OCI-LY1 (cell line): ENCODE results near the gene OGFOD1.

Experiments
- H2AFZ ChIP-seq: fragments of 200-600 bp; sonication (generic), shearing (Covaris generic); 2 replicates; pipeline ENCODE4 v1.6.0; 2014; ENCODE audit warnings: antibody characterized with exemption, mild to moderate bottlenecking, low read length
- H3F3A ChIP-seq: fragments of 200-600 bp; sonication (generic), shearing (Covaris generic); 2 replicates; pipeline ENCODE4 v1.6.0; 2014; ENCODE audit warnings: mild to moderate bottlenecking, antibody characterized with exemption, low read length, moderate library complexity; ENCODE audit not compliant: insufficient read depth
- H3K27ac ChIP-seq: fragments of 200-600 bp; sonication (generic); 2 replicates; pipeline ENCODE4 v1.5.1; 2014; ENCODE audit warnings: low read length, mixed run types, mild to moderate bottlenecking, low read depth; ENCODE audit not compliant: poor library complexity, severe bottlenecking
- H3K27me3 ChIP-seq: fragments of 200-600 bp; sonication (generic); 2 replicates; pipeline ENCODE4 v1.6.0; 2014; ENCODE audit warnings: antibody characterized with exemption, mild to moderate bottlenecking, low read length, moderate library complexity; ENCODE audit not compliant: insufficient read depth
- H3K36me3 ChIP-seq: fragments of 200-600 bp; sonication (generic); 2 replicates; pipeline ENCODE4 v1.6.1; 2014; ENCODE audit warnings: mild to moderate bottlenecking, antibody characterized with exemption, low read length, moderate library complexity, mixed read lengths; ENCODE audit not compliant: insufficient read depth
- H3K4me1 ChIP-seq: fragments of 200-600 bp; sonication (generic); 2 replicates; pipeline ENCODE4 v1.5.1; 2014; ENCODE audit warnings: mild to moderate bottlenecking, low read length, moderate library complexity; ENCODE audit not compliant: insufficient read depth, severe bottlenecking
- H3K4me2 ChIP-seq: fragments of 200-600 bp; sonication (generic), shearing (Covaris generic); 2 replicates; pipeline ENCODE4 v1.6.1; 2014; ENCODE audit warnings: low read length
- H3K4me3 ChIP-seq: fragments of 200-600 bp; sonication (generic); 2 replicates; pipeline ENCODE4 v1.5.1; 2014; ENCODE audit warnings: low read length, low read depth, mild to moderate bottlenecking, mixed read lengths; ENCODE audit not compliant: poor library complexity, severe bottlenecking
- H3K79me2 ChIP-seq: fragments of 200-600 bp; shearing (Covaris generic); 2 replicates; pipeline ENCODE4 v1.6.1; 2016; ENCODE audit warnings: mixed run types, low read length, mixed read lengths; ENCODE audit not compliant: insufficient read depth
- H3K9ac ChIP-seq: fragments of 200-600 bp; sonication (generic), shearing (Covaris generic); 2 replicates; pipeline ENCODE4 v1.6.1; 2014; ENCODE audit warnings: mild to moderate bottlenecking, low read length, mixed read lengths
- H3K9me2 ChIP-seq: fragments of 200-600 bp; sonication (generic), shearing (Covaris generic); 2 replicates; pipeline ENCODE4 v1.6.1; 2014; ENCODE audit warnings: low read depth, mild to moderate bottlenecking, low read length, mixed read lengths
- H3K9me3 ChIP-seq: fragments of 200-600 bp; shearing (Covaris generic); 2 replicates; pipeline ENCODE4 v1.6.1; 2014; ENCODE audit warnings: low read length, mixed read lengths
- H4K20me1 ChIP-seq: fragments of 200-600 bp; sonication (generic), shearing (Covaris generic); 2 replicates; pipeline ENCODE4 v1.6.0; 2016; ENCODE audit warnings: mild to moderate bottlenecking, low read length; ENCODE audit not compliant: insufficient read depth
- EZH2 ChIP-seq: fragments of 200-600 bp; sonication (generic), shearing (Covaris generic); IDR thresholded peaks from 2 replicates; pipeline ENCODE4 v1.8.0; 2017; ENCODE audit warnings: borderline replicate concordance, mixed run types, mild to moderate bottlenecking, antibody characterized with exemption, low read length, moderate library complexity, mixed read lengths
- TF ChIP-seq, protein P1 (sequence below): fragments of 200-600 bp; sonication (generic), shearing (Covaris generic); IDR thresholded peaks from 2 replicates; pipeline ENCODE4 v1.5.1; 2017; ENCODE audit warnings: mild to moderate bottlenecking, antibody characterized with exemption, low read length, moderate library complexity, mixed read lengths

The OGFOD1 gene

GRCh38 chr16:56425439-56425832 is 25.9 kb upstream of the OGFOD1 start, which contains the start of gene AMFR:
TSS of gene AMFR (minus strand) at chr16:56425545. CDS start at chr16:56425327, 218 bp downstream.
- peak within 1 kb of the TSS; percentile 90 for H3K27ac ChIP-seq

GRCh38 chr16:56426585-56426984 is 24.8 kb upstream of the OGFOD1 start:
- TF ChIP-seq, protein P1, sequence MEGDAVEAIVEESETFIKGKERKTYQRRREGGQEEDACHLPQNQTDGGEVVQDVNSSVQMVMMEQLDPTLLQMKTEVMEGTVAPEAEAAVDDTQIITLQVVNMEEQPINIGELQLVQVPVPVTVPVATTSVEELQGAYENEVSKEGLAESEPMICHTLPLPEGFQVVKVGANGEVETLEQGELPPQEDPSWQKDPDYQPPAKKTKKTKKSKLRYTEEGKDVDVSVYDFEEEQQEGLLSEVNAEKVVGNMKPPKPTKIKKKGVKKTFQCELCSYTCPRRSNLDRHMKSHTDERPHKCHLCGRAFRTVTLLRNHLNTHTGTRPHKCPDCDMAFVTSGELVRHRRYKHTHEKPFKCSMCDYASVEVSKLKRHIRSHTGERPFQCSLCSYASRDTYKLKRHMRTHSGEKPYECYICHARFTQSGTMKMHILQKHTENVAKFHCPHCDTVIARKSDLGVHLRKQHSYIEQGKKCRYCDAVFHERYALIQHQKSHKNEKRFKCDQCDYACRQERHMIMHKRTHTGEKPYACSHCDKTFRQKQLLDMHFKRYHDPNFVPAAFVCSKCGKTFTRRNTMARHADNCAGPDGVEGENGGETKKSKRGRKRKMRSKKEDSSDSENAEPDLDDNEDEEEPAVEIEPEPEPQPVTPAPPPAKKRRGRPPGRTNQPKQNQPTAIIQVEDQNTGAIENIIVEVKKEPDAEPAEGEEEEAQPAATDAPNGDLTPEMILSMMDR, result no peak
- TF ChIP-seq EZH2, result no peak
- Histone ChIP-seq H3K9me2 (no peaks in the 10 kb centered on the region), H3K27me3 (no peaks in the 10 kb centered on the region), H4K20me1 (no peaks in the 10 kb centered on the region), H3K27ac (peak overlapping the region; percentile 43), H3K36me3 (peaks cover 31% of the 10 kb centered on the region; the same call in 1 of the 2 replicates), H3K79me2 (peaks cover 30% of the 10 kb centered on the region), H3K4me2 (no peak overlapping the region), H3K9me3 (no peaks in the 10 kb centered on the region), H2AFZ (no peak overlapping the region), H3K4me1 (peaks cover 29% of the 10 kb centered on the region), H3K4me3 (no peak overlapping the region), H3K9ac (no peak overlapping the region; the same call in 1 of the 2 replicates), H3F3A (no peaks in the 10 kb centered on the region; the same call in 1 of the 2 replicates)

More at GRCh38 chr16:56425439-56425832, 25.9 kb upstream of the OGFOD1 start, which contains the start of gene AMFR:
- Histone ChIP-seq H3K9ac (peak within 1 kb of the TSS; percentile 86), H4K20me1 (no peaks in the 10 kb centered on the region), H3K4me1 (peaks cover 41% of the 10 kb centered on the region), H3K9me3 (no peaks in the 10 kb centered on the region), H3K27me3 (no peaks in the 10 kb centered on the region), H3K79me2 (peaks cover 41% of the 10 kb centered on the region), H3K4me3 (peak within 1 kb of the TSS; percentile 91), H2AFZ (no peak within 1 kb of the TSS), H3K4me2 (peak within 1 kb of the TSS; percentile 85), H3F3A (no peaks in the 10 kb centered on the region; the same call in 1 of the 2 replicates), H3K36me3 (peaks cover 19% of the 10 kb centered on the region; the same call in 1 of the 2 replicates), H3K9me2 (no peaks in the 10 kb centered on the region)
- TF ChIP-seq EZH2, result no peak
- TF ChIP-seq, protein P1, result no peak; the same call in 1 of the 2 replicates

- no peaks in the 10 kb centered on the region for H3K9me3 ChIP-seq
- peaks cover 45% of the 10 kb centered on the region for H3K36me3 ChIP-seq
- H3K27ac ChIP-seq, result no peak overlapping the region
- no peaks in the 10 kb centered on the region for H4K20me1 ChIP-seq
- no peak overlapping the region for H3K4me2 ChIP-seq
- no peak overlapping the region for H2AFZ ChIP-seq
- no peaks in the 10 kb centered on the region for H3K9me2 ChIP-seq
- peaks cover 15% of the 10 kb centered on the region for H3K79me2 ChIP-seq
- H3K27me3 ChIP-seq, result no peaks in the 10 kb centered on the region
- H3K4me3 ChIP-seq, result no peak overlapping the region
- TF ChIP-seq EZH2, result no peak
- TF ChIP-seq, protein P1, result no peak
- H3K4me1 ChIP-seq, result peaks cover 14% of the 10 kb centered on the region
- no peaks in the 10 kb centered on the region; the same call in 1 of the 2 replicates for H3F3A ChIP-seq
- no peak overlapping the region for H3K9ac ChIP-seq
Measured at GRCh38 chr16:56428091-56428490, 23.3 kb upstream of the OGFOD1 start.
